Heart right ventricle (tissue), 16 donors: Measurements from ENCODE around the gene CCDC102A. TPM values are rescaled to one million over a fixed set of nuclear protein-coding genes. Genes with fewer than 3 reads are reported as not detected.

Experiments
- ATAC-seq, 8 donors: fragments of 200-7000 bp; cut with Tn5 transposase; one replicate each; pipeline ENCODE4 v1.9.1; 2020; ENCODE audit warnings: mild to moderate bottlenecking in 8 of 8, moderate library complexity in 8 of 8, moderate number of reproducible peaks in 1 of 8
- DNase-seq, 2 donors: peaks; one replicate each; pipeline ENCODE4 v3.0.0-alpha.2; 2020
- H3K27ac ChIP-seq, 10 donors: fragments of 200-600 bp; sonication (generic) in 2 of 10; one replicate each; pipeline versions ENCODE4 v1.5.0 to v1.8.0; 2020 to 2022; ENCODE audit warnings: mild to moderate bottlenecking in 3 of 10
- H3K27me3 ChIP-seq, 7 donors: fragments of 200-600 bp; one replicate each; pipeline ENCODE4 v1.8.0; 2021 to 2022; ENCODE audit warnings: mild to moderate bottlenecking in 2 of 7
- H3K36me3 ChIP-seq, 9 donors: fragments of 200-600 bp; sonication (generic) in 1 of 9; one replicate each; pipeline versions ENCODE4 v1.5.0 to v1.8.0; 2020 to 2022; ENCODE audit warnings: mild to moderate bottlenecking in 2 of 9
- H3K4me1 ChIP-seq, 9 donors: fragments of 200-600 bp; sonication (generic) in 1 of 9; one replicate each; pipeline versions ENCODE4 v1.5.0 to v1.8.0; 2020 to 2022; ENCODE audit warnings: mild to moderate bottlenecking in 4 of 9
- H3K4me3 ChIP-seq, 10 donors: fragments of 200-600 bp; sonication (generic) in 2 of 10; one replicate each; pipeline versions ENCODE4 v1.5.0 to v1.8.0; 2020 to 2022; ENCODE audit warnings: mild to moderate bottlenecking in 7 of 10, moderate library complexity in 2 of 10
- H3K9me3 ChIP-seq, 11 donors: fragments of 200-600 bp in 10 of 11; sonication (generic) in 2 of 11; one replicate each; pipeline versions ENCODE4 v1.5.0 to v1.8.0; 2013 to 2022; ENCODE audit warnings: mild to moderate bottlenecking in 2 of 11, control low read depth in 1 of 11, moderate library complexity in 1 of 11
- CTCF ChIP-seq, 9 donors: fragments of 200-600 bp; sonication (generic) in 2 of 9; IDR thresholded peaks; one replicate each; pipeline versions ENCODE4 v1.5.0 to v1.8.0; 2021 to 2022; ENCODE audit warnings: antibody characterized with exemption in 9 of 9, mild to moderate bottlenecking in 5 of 9, moderate library complexity in 1 of 9
- WGBS, 2 donors: extraction: QIAGEN DNeasy Blood & Tissue Kit; methylation state at CpG; one replicate each; pipeline ENCODE4 v1.1.7; 2013; ENCODE audit warnings: inconsistent platforms in 1 of 2; 5-methylcytosine and 5-hydroxymethylcytosine counted together
- intact Hi-C, 10 donors: fragments of 100-400 bp; cut with DNase I; formaldehyde crosslinking; loops; one replicate each; pipeline versions ENCODE4 v1.11.1 to v1.14.2; 2022
- polyA plus RNA-seq, 2 donors: library from polyadenylated mRNA; stranded (reverse); fragments of 200-250 nt; gene quantifications; one replicate each; pipeline ENCODE4 v1.2.3, GENCODE V29; 2013
- total RNA-seq, 10 donors: library from RNA; stranded (reverse); fragmentation: NEBNext Ultra II Directional in 3 of 10; extraction: Animal tissue kit (Norgen Biotek cat#: 25700) in 3 of 10; gene quantifications; one replicate each; pipeline versions ENCODE4 v1.2.1 to v1.2.4, GENCODE V29; 2021 to 2023
- donor health status: Arrhythmogenic right ventricular cardiomyopathy.
- donor health status: ischemic (EF 13 %, LVEDD 7.1; RV severe dilation, severe dysfunction).
- donor health status: healthy with polysubstance abuse.
- donor health status: DM: no; HTN: yes; CAD: no.
- donor health status: DM: no; HTN: no; CAD: no.
- donor health status: ischemic (EF 25% LVEDD 6.9; RV normal size, moderate dysfunction).
- donor health status: ischemic (EF 25% LVEDD 5.7; RV mildly dilated, moderate dysfunction).
- donor health status: healthy.
- donor health status: DM: yes; HTN: yes; CAD: no.
- donor health status: Ischemic cardiomyopathy.
- donor health status: ischemic (EF 35%, LVEDD 5.7; RV mildly dilated, moderate dysfunction).
- donor health status: nonischemic (EF 11% LVEDD 7.7; RV severe dilation, severe dysfunction).
- donor health status: DM: yes; HTN: yes; CAD: no.
- donor health status: PGD.
- donor health status: ischemic (EF 29% LVEDD 5.4; RV normal size, mild dysfunction).
- donor health status: nonischemic (EF 23%, LVEDD 6.1; RV moderate dilation, normal function).

Gene CCDC102A
- total and polyA plus RNA-seq, 12 donors, result 3.1 to 10.2 (median 5.1) TPM

- Histone ChIP-seq H3K27ac (peak overlapping the region in 2 of 10 donors; percentile 1 to 16), H3K9me3 (no peaks in the 10 kb centered on the region), H3K36me3 (peaks cover 0 to 10% (median 0%) of the 10 kb centered on the region in 9 donors), H3K4me1 (peaks cover 0 to 22% (median 5%) of the 10 kb centered on the region in 9 donors), H3K27me3 (no peaks in the 10 kb centered on the region), H3K4me3 (no peak overlapping the region)
- intact Hi-C loops, result no loop called here
- DNase-seq (no peak), ATAC-seq (peak in 5 of 8 donors; percentile 10 to 82 (median 21))
- TF ChIP-seq CTCF (IDR thresholded peaks at IDR 0.05), result no peak
- 67 to 68% methylated on average over 13 of the region's 13 CpGs for WGBS, 2 donors
Measured at GRCh38 chr16:57507136-57508034, 29.0 kb downstream of the CCDC102A start.

- intact Hi-C loops, result no loop called here
- TF ChIP-seq CTCF (IDR thresholded peaks at IDR 0.05), result no peak
- ATAC-seq (no peak), DNase-seq (no peak)
- no peaks in the 10 kb centered on the region for H3K36me3 ChIP-seq
- no peaks in the 10 kb centered on the region for H3K27me3 ChIP-seq
- no peak overlapping the region for H3K27ac ChIP-seq
- 81 to 86% methylated on average over 6 of the region's 6 CpGs for WGBS, 2 donors
- H3K4me1 ChIP-seq, result peaks cover 0 to 18% (median 3%) of the 10 kb centered on the region in 9 donors
- H3K4me3 ChIP-seq, result no peak overlapping the region
- no peaks in the 10 kb centered on the region for H3K9me3 ChIP-seq
Measured at GRCh38 chr16:57505169-57505568, 31.2 kb downstream of the CCDC102A start.

- Histone ChIP-seq H3K27ac (no peak overlapping the region), H3K4me3 (no peak overlapping the region), H3K4me1 (peaks cover 0 to 13% (median 0%) of the 10 kb centered on the region in 9 donors), H3K36me3 (no peaks in the 10 kb centered on the region), H3K27me3 (no peaks in the 10 kb centered on the region), H3K9me3 (no peaks in the 10 kb centered on the region)
- DNase-seq (no peak), ATAC-seq (no peak)
- intact Hi-C loops, result no loop called here
- no peak for TF ChIP-seq CTCF (IDR thresholded peaks at IDR 0.05)
- 88 to 92% methylated on average over 5 of the region's 5 CpGs for WGBS, 2 donors
Measured at GRCh38 chr16:57504491-57504890, 31.9 kb downstream of the CCDC102A start.

GRCh38 chr16:57504001-57504400, 32.4 kb downstream of the CCDC102A start:
- Histone ChIP-seq H3K4me3 (no peak overlapping the region), H3K4me1 (peaks cover 0 to 13% (median 0%) of the 10 kb centered on the region in 9 donors), H3K36me3 (no peaks in the 10 kb centered on the region), H3K27me3 (no peaks in the 10 kb centered on the region), H3K27ac (no peak overlapping the region), H3K9me3 (no peaks in the 10 kb centered on the region)
- no peak for ATAC-seq
- DNase-seq, result no peak
- 52 to 65% methylated on average over 6 of the region's 6 CpGs for WGBS, 2 donors
- no peak for TF ChIP-seq CTCF (IDR thresholded peaks at IDR 0.05)
- intact Hi-C loops, result no loop called here
